PC-3 (cell line): Measurements from ENCODE around the gene CD300LB. TPM values are rescaled to one million over a fixed set of nuclear protein-coding genes. Genes with fewer than 3 reads are reported as not detected.
A peak's percentile ranks its signal among the peaks of the same experiment; 100 is the strongest.
"Not testable (repeated sequence)": the region's sequence is repeated elsewhere in the genome, so short reads cannot be mapped to it uniquely, and the experiment has no call there.

ENCODE experiments used
- ATAC-seq: fragments of 200-7000 bp; cut with Tn5 transposase; 2 replicates; pipeline ENCODE4 v1.9.1; 2020; ENCODE audit warnings: mild to moderate bottlenecking, moderate library complexity
- BruUV-seq: library from RNA; stranded (reverse); fragments of 400-500 nt; replicated peaks from 2 replicates; lab custom pipeline; 2021; lab: Mats Ljungman, UMichigan
- CTCF ChIA-PET: fragments of 300-600 bp; sonication (Branson Sonifier 250); formaldehyde crosslinking; loops from one replicate; lab custom pipeline; 2022; ENCODE audit warnings: antibody characterized with exemption; lab: Charles Lee
- POLR2A ChIA-PET: fragments of 300-600 bp; sonication (Branson Sonifier 250); formaldehyde crosslinking; loops from one replicate; lab custom pipeline; 2022; ENCODE audit warnings: antibody characterized with exemption; ENCODE audit not compliant: unreplicated experiment; lab: Charles Lee
- DNase-seq: peaks from one replicate; pipeline ENCODE4 v3.0.0-alpha.2; 2015
- H2AFZ ChIP-seq: fragments of 300-600 bp; sonication (generic); 2 replicates; pipeline ENCODE4 v1.6.0; 2016; ENCODE audit warnings: antibody characterized with exemption, low read length
- H3F3A ChIP-seq: fragments of 300-600 bp; sonication (generic); one replicate; pipeline ENCODE4 v1.6.0; 2017; ENCODE audit warnings: antibody characterized with exemption, low read length, control low read depth, mild to moderate bottlenecking; ENCODE audit not compliant: unreplicated experiment
- H3K27ac ChIP-seq: fragments of 300-600 bp; sonication (generic); 2 replicates; pipeline ENCODE4 v1.5.1; 2016; ENCODE audit warnings: mild to moderate bottlenecking, low read length
- H3K27me3 ChIP-seq: fragments of 300-600 bp; sonication (generic); 2 replicates; pipeline ENCODE4 v1.6.1; 2016; ENCODE audit warnings: low read length, mixed read lengths
- H3K36me3 ChIP-seq: fragments of 300-600 bp; sonication (generic); 2 replicates; pipeline ENCODE4 v1.6.1; 2016; ENCODE audit warnings: low read depth, mixed run types, low read length, mixed read lengths
- H3K4me1 ChIP-seq: fragments of 300-600 bp; sonication (generic); 2 replicates; pipeline ENCODE4 v1.5.1; 2016; ENCODE audit warnings: low read length; ENCODE audit not compliant: insufficient read depth
- H3K4me2 ChIP-seq: fragments of 300-600 bp; sonication (generic); 2 replicates; pipeline ENCODE4 v1.6.0; 2016; ENCODE audit warnings: low read length
- H3K4me3 ChIP-seq: fragments of 300-600 bp; sonication (generic); 2 replicates; pipeline ENCODE4 v1.5.1; 2016; ENCODE audit warnings: mild to moderate bottlenecking, low read length, mixed read lengths
- H3K79me2 ChIP-seq: fragments of 300-600 bp; sonication (generic); 2 replicates; pipeline ENCODE4 v1.6.1; 2017; ENCODE audit warnings: low read length, mixed read lengths
- H3K9ac ChIP-seq: fragments of 300-600 bp; sonication (generic); 2 replicates; pipeline ENCODE4 v1.6.0; 2016; ENCODE audit warnings: mild to moderate bottlenecking, low read length
- H3K9me2 ChIP-seq: fragments of 300-600 bp; sonication (generic); replicated peaks from 2 replicates; pipeline ENCODE4 v1.6.1; 2016; ENCODE audit warnings: mixed run types, low read length, mixed read lengths
- H3K9me3 ChIP-seq: fragments of 300-600 bp; sonication (generic); 2 replicates; pipeline ENCODE4 v1.6.1; 2016; ENCODE audit warnings: low read length, mixed read lengths
- H4K20me1 ChIP-seq: fragments of 300-600 bp; sonication (generic); 2 replicates; pipeline ENCODE4 v1.6.1; 2016; ENCODE audit warnings: low read length, mixed read lengths
- CTCF ChIP-seq: fragments of 300-600 bp; sonication (generic); conservative IDR thresholded peaks from 2 replicates; pipeline ENCODE4 v1.5.1; 2017; ENCODE audit warnings: antibody characterized with exemption, low read depth, mild to moderate bottlenecking, low read length
- EZH2 ChIP-seq: fragments of 300-600 bp; sonication (generic); IDR thresholded peaks from one replicate; pipeline ENCODE4 v1.6.1; 2017; ENCODE audit warnings: antibody characterized with exemption, mild to moderate bottlenecking, low read length; ENCODE audit not compliant: unreplicated experiment
- EZH2phosphoT487 ChIP-seq: fragments of 300-600 bp; sonication (generic); IDR thresholded peaks from 2 replicates; pipeline ENCODE4 v1.6.1; 2018; ENCODE audit warnings: mild to moderate bottlenecking, antibody characterized with exemption, low read length, borderline replicate concordance
- intact Hi-C: fragments of 100-400 bp; cut with micrococcal nuclease; formaldehyde crosslinking; loops from 2 replicates; pipeline ENCODE4 v1.9.0; 2023
- total RNA-seq: library from RNA; depleted of rRNA; stranded (reverse); fragments of >200 nt; gene quantifications from 2 replicates; pipeline ENCODE4 v1.2.3, GENCODE V29; 2014

The CD300LB gene
- total RNA-seq, 1 experiment from 2014 or later, result not detected

- H3K9me3 ChIP-seq, result no peaks in the 10 kb centered on the region
- H3K79me2 ChIP-seq, result no peaks in the 10 kb centered on the region
- DNase-seq (peak; percentile 88), ATAC-seq (peak; percentile 97)
- BruUV-seq, result no TSS peak
- peak overlapping the region; percentile 4; the same call in 1 of the 2 replicates for H3K4me2 ChIP-seq
- no peaks in the 10 kb centered on the region for H4K20me1 ChIP-seq
- H3K27me3 ChIP-seq, result peaks cover 13% of the 10 kb centered on the region
- no peak overlapping the region for H3K27ac ChIP-seq
- intact Hi-C loops, result loop anchor here (1.0 to 2.0 kb wide), 6 partner anchors 36 to 192 kb away; no protein-coding TSS in a partner anchor
- H3K4me1 ChIP-seq, result no peaks in the 10 kb centered on the region
- TF ChIP-seq CTCF (peak; percentile 96), EZH2 (no peak)
- H2AFZ ChIP-seq, result no peak overlapping the region
- no peaks in the 10 kb centered on the region for H3F3A ChIP-seq
- ChIA-PET CTCF (interaction anchor here (0.6 to 1.1 kb wide), 2 partner anchors 32 to 125 kb away, joined by 3 to 5 read pairs; no protein-coding TSS in a partner anchor), POLR2A (no interaction called here)
- no peaks in the 10 kb centered on the region for H3K36me3 ChIP-seq
- no peaks in the 10 kb centered on the region for H3K9me2 ChIP-seq
- H3K4me3 ChIP-seq, result no peak overlapping the region
- no peak overlapping the region for H3K9ac ChIP-seq
Observed at GRCh38 chr17:74493331-74493833, 37.9 kb downstream of the CD300LB start.

GRCh38 chr17:74491626-74492025, 39.6 kb downstream of the CD300LB start:
- no peak for DNase-seq
- peaks cover 14% of the 10 kb centered on the region for H3K27me3 ChIP-seq
- ChIA-PET POLR2A (no interaction called here), CTCF (interaction anchor here (0.6 to 1.1 kb wide), 2 partner anchors 116 to 124 kb away, joined by 3 to 4 read pairs; partner anchors contain the start of gene GPR142)
- H3K9ac ChIP-seq, result no peak overlapping the region
- no peaks in the 10 kb centered on the region for H3K9me2 ChIP-seq
- intact Hi-C loops, result loop anchor here (2.0 kb wide), 1 partner anchor 41 kb away; no protein-coding TSS in a partner anchor
- no peak overlapping the region for H3K4me2 ChIP-seq
- no peaks in the 10 kb centered on the region for H3K4me1 ChIP-seq
- no peaks in the 10 kb centered on the region for H3K9me3 ChIP-seq
- H3K36me3 ChIP-seq, result no peaks in the 10 kb centered on the region
- no peak overlapping the region for H3K4me3 ChIP-seq
- ATAC-seq, result no peak
- no TSS peak for BruUV-seq
- no peaks in the 10 kb centered on the region for H4K20me1 ChIP-seq
- no peak overlapping the region for H3K27ac ChIP-seq
- TF ChIP-seq EZH2phosphoT487, result no peak
- TF ChIP-seq CTCF, result no peak
- no peak for TF ChIP-seq EZH2
- H2AFZ ChIP-seq, result no peak overlapping the region
- H3F3A ChIP-seq, result no peaks in the 10 kb centered on the region
- H3K79me2 ChIP-seq, result no peaks in the 10 kb centered on the region

DNA sequence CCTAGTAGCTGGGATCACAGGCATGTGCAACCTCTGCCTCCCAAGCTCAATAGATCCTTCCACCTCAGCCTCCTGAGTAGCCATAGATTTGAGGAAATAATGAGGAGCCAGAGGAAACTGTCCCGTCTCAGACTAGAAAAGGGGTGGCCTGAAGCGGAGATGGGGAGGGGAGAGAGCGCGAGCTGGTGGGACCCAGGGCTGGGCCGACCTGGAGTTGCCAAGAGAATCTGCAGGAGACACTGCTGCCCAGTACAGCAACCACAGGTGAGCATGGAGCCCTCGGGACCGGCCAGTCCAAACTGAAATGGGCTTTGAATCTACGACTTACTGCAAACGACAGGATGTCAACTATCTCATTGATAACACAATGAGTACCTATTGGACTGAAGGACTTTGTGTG, 40.6 kb downstream of the CD300LB start:
- H3K4me3 ChIP-seq, result no peak overlapping the region
- H3K27ac ChIP-seq, result no peak overlapping the region
- ChIA-PET CTCF (interaction anchor here (0.8 kb wide), 1 partner anchor 111 kb away, joined by 5 read pairs; no protein-coding TSS in a partner anchor), POLR2A (no interaction called here)
- no peaks in the 10 kb centered on the region for H3K9me3 ChIP-seq
- no peaks in the 10 kb centered on the region for H3F3A ChIP-seq
- no peaks in the 10 kb centered on the region for H3K79me2 ChIP-seq
- no peaks in the 10 kb centered on the region for H3K36me3 ChIP-seq
- H3K4me2 ChIP-seq, result no peak overlapping the region
- peaks cover 16% of the 10 kb centered on the region for H3K27me3 ChIP-seq
- H2AFZ ChIP-seq, result no peak overlapping the region
- no peaks in the 10 kb centered on the region for H3K9me2 ChIP-seq
- no TSS peak for BruUV-seq
- H3K9ac ChIP-seq, result no peak overlapping the region
- no peaks in the 10 kb centered on the region for H3K4me1 ChIP-seq
- DNase-seq (no peak), ATAC-seq (no peak)
- intact Hi-C loops, result no loop called here
- TF ChIP-seq EZH2 (no peak), CTCF (no peak), EZH2phosphoT487 (no peak)
- H4K20me1 ChIP-seq, result no peaks in the 10 kb centered on the region

DNA sequence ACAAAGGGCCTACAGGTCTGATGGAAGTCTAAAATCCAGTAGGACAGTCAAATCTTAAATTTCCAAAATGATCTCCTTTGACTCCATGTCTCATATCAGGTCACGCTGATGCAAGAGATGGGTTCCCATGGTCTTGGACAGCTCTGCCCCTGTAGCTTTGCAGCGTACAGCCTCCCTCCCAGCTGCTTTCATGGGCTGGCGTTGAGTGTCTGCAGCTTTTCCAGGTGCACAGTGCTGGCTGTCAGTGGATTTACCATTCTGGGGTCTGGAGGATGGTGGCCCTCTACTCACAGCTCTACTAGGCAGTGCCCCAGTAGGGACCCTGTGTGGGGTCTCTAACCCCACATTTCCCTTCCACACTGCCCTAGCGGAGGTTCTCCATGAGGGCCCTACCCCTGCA, 43.0 kb downstream of the CD300LB start:
- ATAC-seq, H3K4me1 ChIP-seq, H3F3A ChIP-seq, intact Hi-C loops, H3K9ac ChIP-seq, BruUV-seq, H3K4me2 ChIP-seq, POLR2A ChIA-PET, H3K27ac ChIP-seq, H2AFZ ChIP-seq, H3K9me2 ChIP-seq, H4K20me1 ChIP-seq, DNase-seq, CTCF ChIA-PET, H3K9me3 ChIP-seq, H3K79me2 ChIP-seq, H3K36me3 ChIP-seq, H3K4me3 ChIP-seq: not testable (repeated sequence)
- peaks cover 39% of the 10 kb centered on the region for H3K27me3 ChIP-seq
